GM12891 (cell line): Measurements from ENCODE around the gene ZDHHC22. TPM values are rescaled to one million over a fixed set of nuclear protein-coding genes. Genes with fewer than 3 reads are reported as not detected.

Experiments used
- DNase-seq: peaks from one replicate; pipeline ENCODE4 v3.0.0; 2011; ENCODE audit warnings: low spot score; ENCODE audit not compliant: insufficient read length
- FAIRE-seq: peaks from 2 replicates; lab custom pipeline; 2011; peaks lifted over from hg19 to GRCh38; lab: Jason Lieb, UNC
- PAX5 ChIP-seq: IDR thresholded peaks from 2 replicates; pipeline ENCODE4 v1.6.1; 2011; ENCODE audit warnings: low read length, moderate library complexity, mild to moderate bottlenecking; ENCODE audit not compliant: insufficient read depth, severe bottlenecking
- POLR2A ChIP-seq: IDR thresholded peaks from 2 replicates; pipeline ENCODE4 v1.6.1; 2011; ENCODE audit warnings: low read depth, low read length, control low read depth
- POLR2AphosphoS5 ChIP-seq: IDR thresholded peaks from 2 replicates; pipeline ENCODE4 v1.6.1; 2011; ENCODE audit warnings: low read depth, low read length, control low read depth
- POU2F2 ChIP-seq: IDR thresholded peaks from 2 replicates; pipeline ENCODE4 v1.6.1; 2011; ENCODE audit warnings: low read depth, mild to moderate bottlenecking, control low read depth, low read length, moderate library complexity
- SPI1 ChIP-seq: IDR thresholded peaks from 2 replicates; pipeline ENCODE4 v1.6.1; 2011; ENCODE audit warnings: low read depth, low read length, control low read depth
- TAF1 ChIP-seq: IDR thresholded peaks from 2 replicates; pipeline ENCODE4 v1.6.1; 2011; ENCODE audit warnings: low read depth, low read length, control low read depth
- polyA plus RNA-seq: library from polyadenylated mRNA; unstranded; fragments of >200 nt; gene quantifications from one replicate; pipeline ENCODE4 v1.2.1, GENCODE V29; 2012; ENCODE audit warnings: low read depth, missing spikeins, inconsistent platforms; ENCODE audit not compliant: missing spikeins

The ZDHHC22 gene
- not detected for polyA plus RNA-seq

DNA sequence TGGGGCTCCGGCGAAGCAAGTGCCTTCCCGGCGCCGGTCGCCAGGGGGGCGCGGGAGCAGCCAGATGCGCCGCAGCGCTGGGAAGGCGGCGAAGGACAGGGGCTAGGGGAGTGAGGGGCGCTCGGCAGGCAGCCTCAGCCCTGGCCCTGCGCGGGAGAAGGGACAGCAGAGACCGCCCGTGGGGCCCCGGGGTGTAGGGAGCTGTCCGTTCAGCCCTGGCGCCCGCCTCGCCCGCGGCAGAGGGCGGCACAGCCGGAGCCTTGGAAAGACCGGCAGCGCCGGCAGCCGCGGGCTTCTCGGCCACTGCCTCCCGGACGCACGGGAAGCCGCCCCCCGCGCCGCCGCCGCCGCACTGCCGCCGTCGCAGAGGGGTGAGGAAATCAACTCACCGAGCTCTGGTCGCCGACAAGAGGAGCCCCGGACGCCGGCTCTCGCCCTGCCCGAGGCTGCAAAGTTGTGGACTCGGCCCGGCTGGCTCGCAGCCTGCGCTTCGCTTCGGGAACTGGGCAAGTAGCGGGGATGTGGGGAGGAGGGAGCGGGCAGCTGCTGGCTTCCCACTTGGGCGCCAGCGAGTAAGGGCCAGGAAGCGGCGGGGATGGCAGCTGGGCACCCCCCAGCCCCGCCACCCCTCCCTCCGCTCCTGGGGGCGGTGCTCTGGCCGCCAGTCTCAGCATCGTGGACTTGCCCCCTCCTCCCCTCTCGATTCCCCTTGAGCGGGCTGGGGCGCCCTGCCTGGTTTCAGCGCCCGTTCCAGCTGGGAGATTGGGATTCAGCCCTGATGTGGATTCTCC lies at the start of gene ZDHHC22:
Gene ZDHHC22, minus strand, starts transcription at position 578 of the 791 bp plus-strand sequence. CDS start 2,053 bp downstream, outside the sequence.
- peak; percentile 13 for FAIRE-seq
- no peak for TF ChIP-seq POLR2AphosphoS5
- TF ChIP-seq TAF1, result no peak
- TF ChIP-seq PAX5, result no peak
- no peak for TF ChIP-seq POLR2A
- peak; percentile 60 for DNase-seq

- TF ChIP-seq POLR2AphosphoS5, result no peak
- no peak for TF ChIP-seq POU2F2
- DNase-seq (no peak), FAIRE-seq (no peak)
Observed at GRCh38 chr14:77190977-77191376, 49.4 kb upstream of the ZDHHC22 start.

DNA sequence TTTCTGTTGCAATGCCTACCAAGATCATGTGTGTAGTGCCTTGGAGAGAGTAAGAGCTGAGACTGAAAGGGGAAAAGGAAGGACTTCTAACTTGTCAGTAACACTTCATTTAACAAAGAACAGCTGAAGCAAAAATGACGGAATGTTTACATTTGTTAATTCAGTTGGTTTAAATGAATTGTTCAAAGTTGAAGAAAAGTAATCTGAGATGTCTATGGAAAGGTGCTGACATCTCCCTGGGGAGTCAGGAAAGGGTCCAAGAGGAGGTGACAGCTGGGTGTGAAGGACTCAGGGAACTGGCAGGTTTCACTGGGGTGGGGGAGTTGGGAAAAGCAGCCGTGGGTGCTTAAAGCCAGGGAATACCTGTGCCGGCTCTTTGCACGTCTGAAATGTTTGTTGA lies 47.9 kb upstream of the ZDHHC22 start:
- no peak for TF ChIP-seq POLR2AphosphoS5
- TF ChIP-seq POU2F2, result no peak
- no peak for TF ChIP-seq POLR2A
- no peak for TF ChIP-seq TAF1
- DNase-seq, result no peak
- no peak for FAIRE-seq

- FAIRE-seq (no peak), DNase-seq (no peak)
- TF ChIP-seq POLR2AphosphoS5 (no peak), PAX5 (no peak), SPI1 (no peak), TAF1 (no peak), POU2F2 (no peak), POLR2A (no peak)
Observed at GRCh38 chr14:77187649-77188012, 46.0 kb upstream of the ZDHHC22 start.

DNA sequence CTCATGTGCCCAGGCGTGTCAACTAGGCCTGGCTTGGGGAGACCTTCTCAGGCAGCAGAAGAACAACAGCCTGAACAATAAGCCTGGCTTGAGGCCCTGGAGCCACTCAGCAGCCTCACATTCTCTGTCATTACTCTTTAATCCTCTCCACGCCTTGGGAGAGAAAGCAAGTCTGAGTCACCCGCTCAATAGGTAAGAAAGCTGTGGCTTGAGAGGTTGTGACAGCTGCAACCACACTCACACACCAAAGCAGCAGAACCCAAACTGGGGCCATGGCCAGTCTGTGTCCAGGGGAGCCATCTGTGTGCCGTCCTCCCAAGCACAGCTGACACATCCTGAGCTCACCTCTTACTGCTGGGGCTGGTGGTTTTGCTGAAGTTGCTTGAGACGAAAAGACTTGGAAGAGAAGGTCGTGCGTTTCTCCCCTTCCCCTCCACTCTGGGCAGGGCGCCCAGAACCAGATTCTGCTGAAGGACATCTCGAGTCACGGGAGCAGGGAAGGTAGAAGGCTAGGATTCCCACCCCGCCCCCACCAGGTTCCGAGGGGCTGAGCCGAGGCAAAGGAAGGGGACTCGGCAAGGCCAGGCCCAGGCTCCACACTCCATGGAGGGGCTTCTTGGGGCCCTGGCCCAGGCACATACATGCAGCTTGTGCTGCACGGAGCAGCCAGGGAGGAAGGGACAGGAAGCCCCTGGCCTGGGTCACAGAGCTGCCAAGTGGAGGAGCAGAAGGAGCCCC lies 45.5 kb upstream of the ZDHHC22 start:
- DNase-seq (no peak), FAIRE-seq (no peak)
- TF ChIP-seq POU2F2, result no peak

- DNase-seq, result no peak
- FAIRE-seq, result no peak
- TF ChIP-seq SPI1 (no peak), POLR2A (no peak), POLR2AphosphoS5 (no peak), PAX5 (no peak), POU2F2 (no peak)
Observed at GRCh38 chr14:77185093-77185465, 43.5 kb upstream of the ZDHHC22 start.

DNA sequence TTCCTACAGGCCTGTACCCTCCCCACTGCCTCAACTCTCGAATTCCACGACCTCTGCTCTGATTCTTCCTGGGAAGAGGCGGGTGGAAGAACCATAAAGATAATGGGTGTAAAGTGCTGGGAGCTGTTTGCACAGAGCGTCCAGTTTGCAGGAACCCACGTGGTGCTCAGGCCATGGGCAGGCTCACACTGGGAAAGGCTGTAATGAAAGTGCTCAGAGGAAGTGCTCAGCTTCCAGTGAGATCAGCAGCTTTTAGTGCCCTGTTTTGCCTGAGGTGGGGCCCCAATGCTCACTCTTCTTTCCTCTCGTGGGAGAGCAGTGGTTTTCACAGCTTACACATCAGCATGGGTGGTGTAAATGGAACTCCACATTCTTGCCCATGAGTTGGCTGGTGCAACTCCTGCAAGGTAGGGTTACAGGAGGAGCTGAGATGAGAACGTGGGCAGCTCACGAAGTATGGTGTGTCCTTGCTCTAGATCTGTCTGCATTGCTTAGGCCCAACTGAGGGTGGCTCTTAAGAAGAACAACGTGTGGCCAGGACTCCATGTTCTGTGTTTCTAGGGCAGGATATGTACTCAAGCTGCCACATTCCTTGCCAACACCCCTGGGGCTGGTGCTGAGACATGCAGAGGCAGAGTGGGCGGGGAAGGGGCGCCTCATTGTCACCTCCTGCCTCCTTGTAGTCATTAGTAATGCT lies 43.0 kb upstream of the ZDHHC22 start:
- no peak for TF ChIP-seq POLR2A
- TF ChIP-seq POU2F2, result no peak
- TF ChIP-seq POLR2AphosphoS5, result no peak
- no peak for TF ChIP-seq PAX5
- no peak for TF ChIP-seq TAF1
- no peak for TF ChIP-seq SPI1
- DNase-seq (no peak), FAIRE-seq (no peak)

- FAIRE-seq (no peak), DNase-seq (no peak)
- TF ChIP-seq POLR2AphosphoS5 (no peak), POU2F2 (no peak), PAX5 (no peak), POLR2A (no peak), SPI1 (no peak), TAF1 (no peak)
Observed at GRCh38 chr14:77183896-77184295, 42.3 kb upstream of the ZDHHC22 start.

DNA sequence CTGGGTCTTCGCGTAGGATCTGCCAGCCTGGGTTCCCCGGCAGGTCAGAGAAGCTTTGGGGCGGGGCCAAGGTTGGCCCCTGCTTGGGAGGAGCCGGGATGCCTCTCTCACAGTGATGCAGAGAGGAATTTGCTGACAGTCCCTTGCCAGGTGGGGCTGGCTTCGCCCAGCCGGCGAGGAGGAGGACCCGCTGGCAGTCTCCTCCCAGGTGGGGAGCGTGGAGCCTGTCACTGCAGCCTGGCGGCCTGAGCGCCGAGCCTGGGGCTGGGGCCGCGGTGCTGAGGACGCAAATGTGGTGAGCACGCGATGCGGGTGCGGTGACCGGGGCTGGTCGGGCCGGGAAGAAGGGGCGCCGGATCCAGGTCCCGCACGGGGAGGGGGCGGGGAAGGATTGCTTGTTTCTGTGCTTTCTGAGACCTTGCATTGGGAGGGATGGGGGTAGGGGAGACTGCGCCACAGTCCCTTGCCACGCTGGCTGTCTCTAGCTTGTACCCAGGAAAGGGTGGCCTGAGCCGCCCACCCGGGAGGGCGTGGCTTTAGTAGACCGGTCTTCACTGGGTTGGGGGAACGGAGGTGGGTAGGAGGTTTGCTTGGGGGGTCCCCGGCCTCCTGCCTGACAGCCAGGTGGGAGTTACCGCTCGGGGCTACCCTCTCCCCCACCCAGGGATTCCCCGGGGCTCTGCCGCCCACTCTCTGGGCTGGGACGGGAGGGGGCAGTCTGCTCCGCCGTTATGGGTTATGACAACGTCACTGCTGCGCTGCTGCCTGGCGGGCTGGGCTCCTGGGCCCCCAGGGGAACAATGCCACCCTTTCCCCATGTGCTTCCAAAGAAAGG lies 40.2 kb upstream of the ZDHHC22 start, which contains the start of gene TMEM63C:
Gene TMEM63C, plus strand, starts transcription at position 196 of the 835 bp plus-strand sequence. CDS start 37,016 bp downstream, outside the sequence.
- FAIRE-seq (peak; percentile 85), DNase-seq (peak; percentile 64)
- TF ChIP-seq POLR2AphosphoS5 (no peak), PAX5 (no peak), POLR2A (no peak), TAF1 (no peak), SPI1 (no peak), POU2F2 (no peak)
